HEK293T (cell line): ENCODE results near the gene GET3.

Source experiments
- CTCF ChIA-PET: fragments of 350-600 bp; formaldehyde crosslinking; extraction: SDS; loops from one replicate; lab custom pipeline; 2021; ENCODE audit warnings: antibody characterized with exemption, inconsistent platforms; lab: Yijun Ruan, JAX
- POLR2A ChIA-PET: fragments of 350-600 bp; formaldehyde crosslinking; extraction: SDS; loops from one replicate; lab custom pipeline; 2020; ENCODE audit warnings: antibody characterized with exemption, inconsistent platforms; lab: Yijun Ruan, JAX
- DNase-seq: peaks from one replicate; pipeline ENCODE4 v3.0.0; 2012; ENCODE audit warnings: mixed read lengths; ENCODE audit errors: extremely low spot score
- ARNT ChIP-seq: fragments of 450-650 bp; IDR thresholded peaks from 2 replicates; pipeline ENCODE4 v1.6.1; 2017; ENCODE audit warnings: mild to moderate bottlenecking
- BHLHE40 ChIP-seq: fragments of 450-650 bp; IDR thresholded peaks from 2 replicates; pipeline ENCODE4 v1.6.1; 2016; ENCODE audit warnings: mild to moderate bottlenecking, moderate library complexity, borderline replicate concordance
- CTBP1 ChIP-seq: fragments of 450-650 bp; IDR thresholded peaks from 2 replicates; pipeline ENCODE4 v1.6.1; 2016; ENCODE audit warnings: borderline replicate concordance
- ELF4 ChIP-seq: fragments of 450-650 bp; IDR thresholded peaks from 2 replicates; pipeline ENCODE4 v1.6.1; 2017; ENCODE audit warnings: antibody characterized with exemption
- FOXA1 ChIP-seq: fragments of 450-650 bp; IDR thresholded peaks from 2 replicates; pipeline ENCODE4 v1.6.1; 2016; ENCODE audit warnings: mild to moderate bottlenecking
- FOXK2 ChIP-seq: fragments of 450-650 bp; IDR thresholded peaks from 2 replicates; pipeline ENCODE4 v1.6.1; 2016; ENCODE audit warnings: mild to moderate bottlenecking
- FOXM1 ChIP-seq: fragments of 450-650 bp; IDR thresholded peaks from 2 replicates; pipeline ENCODE4 v1.6.1; 2017; ENCODE audit warnings: mild to moderate bottlenecking, borderline replicate concordance
- HDGF ChIP-seq: fragments of 450-650 bp; IDR thresholded peaks from 2 replicates; pipeline ENCODE4 v1.6.1; 2017; ENCODE audit warnings: antibody characterized with exemption, borderline replicate concordance
- L3MBTL2 ChIP-seq: fragments of 450-650 bp; conservative IDR thresholded peaks from 2 replicates; pipeline ENCODE4 v1.6.1; 2016; ENCODE audit warnings: mild to moderate bottlenecking
- LEF1 ChIP-seq: fragments of 450-650 bp; IDR thresholded peaks from 2 replicates; pipeline ENCODE4 v1.6.1; 2017; ENCODE audit warnings: mild to moderate bottlenecking, borderline replicate concordance
- NFRKB ChIP-seq: fragments of 450-650 bp; IDR thresholded peaks from 2 replicates; pipeline ENCODE4 v1.6.1; 2016; ENCODE audit warnings: mild to moderate bottlenecking, moderate library complexity
- SP1 ChIP-seq: fragments of 450-650 bp; IDR thresholded peaks from 2 replicates; pipeline ENCODE4 v1.6.1; 2017
- SUZ12 ChIP-seq: fragments of 450-650 bp; IDR thresholded peaks from 2 replicates; pipeline ENCODE4 v1.6.1; 2016; ENCODE audit warnings: mild to moderate bottlenecking
- TARDBP ChIP-seq: fragments of 450-650 bp; IDR thresholded peaks from 2 replicates; pipeline ENCODE4 v1.6.1; 2016
- TF ChIP-seq, protein P1 (sequence below): fragments of 450-650 bp; IDR thresholded peaks from 2 replicates; pipeline ENCODE4 v1.6.1; 2016

Gene GET3

DNA sequence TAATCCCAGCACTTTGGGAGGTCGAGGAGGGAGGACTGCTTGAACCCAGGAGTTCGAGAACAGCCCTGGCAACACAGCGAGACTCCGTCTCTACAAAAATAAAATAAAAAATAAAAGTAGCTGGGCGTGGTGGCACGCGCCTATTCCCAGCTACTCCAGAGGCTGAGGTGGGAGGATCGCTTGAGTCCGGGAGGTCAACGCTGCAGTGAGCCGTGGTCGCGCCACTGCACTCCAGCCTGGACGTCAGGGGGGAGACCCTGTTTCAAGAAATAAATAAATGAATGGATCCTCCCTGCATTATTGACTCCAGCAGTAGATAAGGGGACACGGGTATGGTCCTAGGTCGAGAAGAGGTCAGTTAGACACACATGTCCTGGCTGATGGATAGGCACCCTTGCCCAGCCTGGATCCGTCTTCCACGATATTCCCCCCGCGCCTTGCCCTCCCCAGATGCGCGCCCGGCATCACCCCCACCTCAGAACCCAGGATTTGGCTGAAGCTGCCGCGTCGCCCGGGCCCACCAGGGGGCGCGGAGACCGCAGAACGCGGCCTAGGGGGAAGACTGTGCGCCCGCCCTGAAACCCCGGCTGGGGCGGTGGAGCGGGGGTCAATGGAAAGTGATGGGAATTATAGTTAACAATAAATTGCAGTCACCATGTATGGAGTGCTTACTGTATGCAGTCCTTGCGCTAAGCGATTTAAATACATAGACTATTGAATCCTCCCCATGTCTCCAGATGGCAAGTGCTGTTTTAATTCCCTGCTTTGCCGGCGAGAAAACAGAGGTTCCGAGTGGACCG, 40.1 kb downstream of the GET3 start:
- CTCF ChIA-PET = interaction anchor here (0.6 to 3.3 kb wide), 14 partner anchors 11 to 1347 kb away, joined by 3 to 19 read pairs (median 5); partner anchors contain the start of genes JUNB, PRDX2 and THSD8
- no peak for TF ChIP-seq FOXA1
- peak; percentile 76 for DNase-seq
- POLR2A ChIA-PET = interaction anchor here (0.6 to 3.7 kb wide), 11 partner anchors 10 to 114 kb away, joined by 3 to 55 read pairs (median 5); partner anchors contain the start of genes GCDH and JUNB

DNA sequence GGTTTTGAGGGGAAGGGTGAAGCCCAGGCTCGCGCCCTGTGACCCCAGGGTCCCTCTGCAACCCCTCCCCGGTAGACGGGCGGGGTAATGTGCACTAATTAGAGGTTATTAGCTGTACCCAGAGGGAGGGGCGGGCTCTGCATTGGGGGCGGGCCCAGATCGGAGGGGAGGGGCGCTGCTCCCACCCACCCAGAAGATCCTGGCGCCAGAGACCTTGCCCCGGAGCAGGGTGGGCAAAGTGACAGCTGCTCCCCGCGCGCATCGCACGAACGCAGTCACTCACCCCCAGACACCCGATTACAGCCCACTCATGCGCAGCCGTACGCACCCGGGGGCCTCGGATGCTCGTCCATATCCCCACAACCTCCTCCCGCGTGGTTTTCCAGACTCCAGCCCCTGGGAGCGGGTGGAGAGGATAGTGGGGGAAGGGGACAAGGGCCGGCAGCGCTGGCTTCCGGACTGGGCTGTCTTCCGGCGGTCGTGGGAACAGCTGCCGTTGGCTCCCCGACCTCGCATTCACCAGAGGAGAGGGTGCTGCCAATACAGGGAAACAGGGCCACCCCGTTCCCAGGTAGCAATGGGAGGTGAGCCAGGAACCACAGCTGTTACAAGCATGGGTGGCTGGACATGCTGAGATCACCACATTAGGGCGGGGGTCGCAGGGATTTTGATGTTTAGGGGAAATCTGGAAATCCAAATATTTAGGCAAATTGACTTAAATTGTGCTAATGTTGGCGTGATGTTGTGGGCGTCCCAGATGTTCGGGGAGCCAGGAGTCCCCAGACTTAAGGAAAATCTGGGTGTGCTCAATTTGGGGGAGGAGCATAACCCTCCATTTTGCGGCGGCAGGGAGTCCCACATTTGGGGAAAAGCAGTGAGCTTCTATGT, 41.0 kb downstream of the GET3 start:
- DNase-seq = no peak
- TF ChIP-seq NFRKB = no peak
- no peak for TF ChIP-seq HDGF
- TF ChIP-seq BHLHE40 = no peak
- no peak for TF ChIP-seq CTBP1
- CTCF ChIA-PET = interaction anchor here (0.6 to 3.3 kb wide), 13 partner anchors 9 to 1269 kb away, joined by 3 to 19 read pairs (median 5); partner anchors contain the start of genes JUNB, PRDX2 and THSD8
- POLR2A ChIA-PET = interaction anchor here (0.6 to 3.7 kb wide), 10 partner anchors 11 to 113 kb away, joined by 3 to 55 read pairs (median 4); partner anchors contain the start of genes GCDH, JUNB and RNASEH2A

DNA sequence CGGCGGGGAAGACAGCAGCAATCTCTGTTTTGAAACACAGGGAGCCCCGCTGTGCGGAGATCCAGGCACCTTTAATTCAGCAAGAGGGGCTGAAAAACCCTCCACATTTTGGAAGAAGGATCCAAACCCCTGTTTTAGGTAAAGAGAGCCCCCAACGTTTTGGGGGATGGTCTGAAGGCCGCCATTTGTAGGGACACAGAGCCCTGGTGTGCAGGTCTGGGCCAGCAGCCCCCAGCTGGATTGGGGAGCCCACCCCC, 41.5 kb downstream of the GET3 start:
- ChIA-PET CTCF (interaction anchor here (0.6 to 3.3 kb wide), 8 partner anchors 9 to 1270 kb away, joined by 3 to 19 read pairs (median 6); partner anchors contain the start of gene JUNB), POLR2A (interaction anchor here (1.0 to 3.7 kb wide), 4 partner anchors 10 to 28 kb away, joined by 3 to 55 read pairs (median 4); partner anchors contain the start of genes JUNB and RNASEH2A)
- no peak for DNase-seq
- no peak for TF ChIP-seq FOXA1
- no peak for TF ChIP-seq ELF4
- no peak for TF ChIP-seq CTBP1
- TF ChIP-seq NFRKB = no peak
- no peak for TF ChIP-seq ARNT

DNA sequence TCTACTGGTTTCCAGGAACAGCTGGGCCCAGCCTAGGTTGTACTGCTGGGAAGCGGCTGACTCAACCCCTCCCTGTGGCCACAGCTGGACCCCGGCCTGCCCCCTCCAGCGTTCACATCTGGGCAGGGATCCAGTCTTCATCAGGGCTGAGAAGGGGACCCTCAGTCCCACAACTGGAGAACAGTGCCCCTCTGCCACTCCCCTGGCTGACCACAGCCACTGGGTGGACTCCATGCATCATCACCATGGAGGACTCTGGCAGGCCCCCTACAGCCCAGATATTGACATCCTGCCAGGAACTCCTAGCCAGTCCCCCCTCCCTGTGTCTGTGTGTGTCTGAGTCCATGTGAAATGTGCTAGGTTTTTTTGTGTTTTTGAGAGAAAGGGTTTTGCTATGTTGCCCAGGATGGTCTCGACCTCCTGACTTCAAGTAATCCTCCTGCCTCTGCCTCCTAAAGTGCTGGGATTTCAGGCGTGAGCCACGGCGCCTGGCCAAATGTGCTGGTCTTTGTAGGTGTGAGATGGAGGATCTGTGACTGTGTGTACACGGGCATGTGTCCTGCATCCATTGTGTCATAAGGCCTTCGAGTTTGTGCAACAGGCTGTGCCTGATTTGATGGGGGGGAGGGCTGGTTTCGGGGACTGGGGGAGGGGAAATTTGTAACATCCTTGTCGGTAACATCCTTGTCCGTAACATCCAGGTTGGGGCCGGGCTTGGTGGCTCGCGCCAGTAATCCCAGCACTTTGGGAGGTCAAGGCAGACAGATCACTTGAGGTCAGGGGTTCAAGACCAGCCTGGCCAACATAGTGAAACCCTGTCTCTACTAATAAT, 42.1 kb downstream of the GET3 start:
- ChIA-PET POLR2A (interaction anchor here (1.0 to 3.7 kb wide), 4 partner anchors 10 to 27 kb away, joined by 3 to 55 read pairs (median 4); partner anchors contain the start of genes JUNB and RNASEH2A), CTCF (interaction anchor here (0.6 to 3.3 kb wide), 3 partner anchors 13 to 1270 kb away, joined by 5 to 19 read pairs (median 15); partner anchors contain the start of gene JUNB)
- no peak for DNase-seq
- TF ChIP-seq HDGF (no peak), FOXA1 (no peak), FOXK2 (no peak), CTBP1 (no peak), TARDBP (no peak), NFRKB (no peak), ELF4 (no peak), BHLHE40 (no peak), SUZ12 (no peak), ARNT (no peak), L3MBTL2 (no peak), FOXM1 (no peak)
- TF ChIP-seq, protein P1, sequence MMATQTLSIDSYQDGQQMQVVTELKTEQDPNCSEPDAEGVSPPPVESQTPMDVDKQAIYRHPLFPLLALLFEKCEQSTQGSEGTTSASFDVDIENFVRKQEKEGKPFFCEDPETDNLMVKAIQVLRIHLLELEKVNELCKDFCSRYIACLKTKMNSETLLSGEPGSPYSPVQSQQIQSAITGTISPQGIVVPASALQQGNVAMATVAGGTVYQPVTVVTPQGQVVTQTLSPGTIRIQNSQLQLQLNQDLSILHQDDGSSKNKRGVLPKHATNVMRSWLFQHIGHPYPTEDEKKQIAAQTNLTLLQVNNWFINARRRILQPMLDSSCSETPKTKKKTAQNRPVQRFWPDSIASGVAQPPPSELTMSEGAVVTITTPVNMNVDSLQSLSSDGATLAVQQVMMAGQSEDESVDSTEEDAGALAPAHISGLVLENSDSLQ = no peak

DNA sequence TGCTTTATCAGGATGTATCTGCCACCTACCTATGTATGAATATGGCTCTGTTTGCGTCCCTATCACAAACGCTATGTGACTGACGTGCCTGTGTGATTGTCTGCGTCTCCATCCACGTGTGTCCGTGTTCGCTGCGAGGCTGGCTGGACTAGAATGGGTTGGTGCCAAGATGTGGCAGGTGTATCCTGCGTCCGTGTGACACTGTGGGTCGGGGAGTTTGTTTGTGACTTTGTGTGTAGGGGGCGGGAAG, 44.8 kb downstream of the GET3 start:
- TF ChIP-seq, protein P1 = peak; percentile 54
- no peak for TF ChIP-seq SUZ12
- DNase-seq = no peak
- CTCF ChIA-PET = interaction anchor here (1.4 kb wide), 1 partner anchor 22 kb away, joined by 5 read pairs; no protein-coding TSS in a partner anchor
- POLR2A ChIA-PET = interaction anchor here (2.6 kb wide), 1 partner anchor 10 kb away, joined by 26 read pairs; the partner anchor contains the start of gene JUNB

DNA sequence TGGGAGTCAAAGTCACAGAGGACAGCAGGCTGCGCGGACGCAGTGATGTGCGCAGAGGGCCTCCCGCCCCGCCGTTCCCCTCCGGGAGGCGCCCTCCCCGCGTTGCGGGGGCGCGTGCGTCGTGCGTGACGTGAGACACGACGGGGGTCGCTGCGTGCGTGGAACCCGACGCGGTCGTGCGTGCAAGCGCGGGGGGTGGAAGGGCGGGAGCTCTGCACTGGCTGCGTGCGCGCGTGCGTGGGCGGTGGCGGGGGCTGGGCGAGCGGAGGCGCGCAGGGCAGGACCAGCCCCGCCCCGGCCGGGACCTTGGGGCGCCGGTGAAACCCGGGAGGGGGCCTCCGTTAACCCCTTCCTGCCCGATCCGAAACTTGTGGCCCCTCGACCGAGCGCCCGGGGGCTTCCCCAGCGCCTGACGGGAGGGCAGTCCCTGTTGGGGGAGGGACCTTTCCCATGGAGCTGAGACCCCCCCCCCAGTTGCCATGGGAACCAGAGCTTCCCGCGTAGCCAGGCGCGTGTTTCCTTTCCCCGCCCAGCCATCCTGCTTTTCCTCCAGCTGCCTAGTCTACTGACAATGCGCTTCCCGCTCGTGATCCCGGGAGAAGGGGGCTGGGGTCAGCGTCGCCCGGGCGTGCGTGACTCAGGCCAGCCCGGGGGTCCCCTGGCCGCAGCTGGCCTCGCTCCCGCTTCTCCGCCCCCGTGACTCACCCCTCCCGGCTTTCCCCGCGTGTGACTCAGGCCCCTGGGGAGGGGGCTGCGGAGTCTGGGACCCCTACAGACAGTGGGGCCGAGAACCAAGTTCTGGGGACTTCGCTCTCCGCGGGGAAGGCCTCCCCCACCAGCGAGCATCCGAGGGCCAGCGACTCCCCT, 45.4 kb downstream of the GET3 start:
- TF ChIP-seq FOXA1 (no peak), TARDBP (peak; percentile 98), BHLHE40 (no peak), SP1 (no peak), FOXM1 (peak; percentile 93), L3MBTL2 (peak; percentile 63; the same call in 1 of the 2 replicates), LEF1 (0 out of 2 replicates have a peak, but pooled peaks have one; percentile 52)
- DNase-seq = no peak
- CTCF ChIA-PET = interaction anchor here (0.6 to 1.4 kb wide), 5 partner anchors 10 to 25 kb away, joined by 3 to 5 read pairs (median 3); no protein-coding TSS in a partner anchor
- POLR2A ChIA-PET = interaction anchor here (2.6 kb wide), 1 partner anchor 10 kb away, joined by 26 read pairs; the partner anchor contains the start of gene JUNB
